GM04504 (cell line): ENCODE data around the gene SLC6A6.
A peak's percentile ranks its signal among the peaks of the same experiment; 100 is the strongest.

ENCODE experiments used
- DNase-seq: peaks from one replicate; pipeline ENCODE4 v3.0.0-alpha.2; 2012; ENCODE audit warnings: low read depth

The SLC6A6 gene

DNA sequence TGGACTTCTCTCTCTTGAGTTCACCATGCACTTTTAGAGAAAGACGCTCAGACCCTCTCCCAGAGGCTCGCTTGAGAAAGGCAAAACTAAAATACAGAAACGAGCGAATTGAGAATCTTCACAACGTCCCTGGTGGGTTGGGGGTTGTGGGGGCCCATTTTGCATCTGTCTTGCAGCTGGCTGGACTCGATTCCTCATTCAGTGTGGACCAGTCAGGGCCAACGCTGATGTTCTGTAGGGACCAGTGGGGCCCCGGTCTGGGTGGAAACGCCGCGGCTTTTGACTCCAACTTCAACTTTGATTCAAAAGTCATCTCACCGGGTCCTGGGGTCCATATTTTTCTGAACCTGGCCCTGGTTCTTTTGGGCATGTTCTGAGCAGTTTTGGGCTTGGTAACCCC is 68.1 kb downstream of the SLC6A6 start:
- DNase-seq, result no peak

- no peak for DNase-seq
These were observed 68.6 kb downstream of the SLC6A6 start for GRCh38 chr3:14471016-14471415.

- DNase-seq, result no peak
These were observed 69.3 kb downstream of the SLC6A6 start for GRCh38 chr3:14471690-14472089.

- peak; percentile 77 for DNase-seq
These were observed 70.3 kb downstream of the SLC6A6 start for GRCh38 chr3:14472471-14473351.

DNA sequence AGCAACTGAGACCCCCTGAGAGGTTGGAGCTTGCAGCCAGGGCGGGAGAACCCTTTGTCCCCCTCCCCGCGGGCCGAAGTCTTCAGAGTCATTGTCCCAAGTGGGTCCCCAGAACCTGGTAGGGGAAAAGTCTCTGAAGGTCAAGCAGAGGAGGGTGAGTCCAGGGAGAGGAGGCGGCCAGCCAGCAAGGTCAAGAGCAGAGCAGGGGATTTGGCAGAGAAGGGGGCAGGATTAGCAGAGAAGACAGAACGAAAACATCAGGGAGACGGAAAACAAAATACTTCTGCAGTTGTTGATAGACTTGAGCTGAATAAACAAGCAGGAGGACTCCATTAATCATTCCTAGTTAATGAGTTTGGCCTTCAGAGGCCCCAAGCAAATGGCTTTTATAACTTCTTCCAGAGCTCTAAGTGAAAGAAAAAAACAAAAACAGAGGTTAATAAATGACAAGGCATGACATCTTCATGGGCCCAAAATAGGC is 71.0 kb downstream of the SLC6A6 start:
- DNase-seq, result no peak

DNA sequence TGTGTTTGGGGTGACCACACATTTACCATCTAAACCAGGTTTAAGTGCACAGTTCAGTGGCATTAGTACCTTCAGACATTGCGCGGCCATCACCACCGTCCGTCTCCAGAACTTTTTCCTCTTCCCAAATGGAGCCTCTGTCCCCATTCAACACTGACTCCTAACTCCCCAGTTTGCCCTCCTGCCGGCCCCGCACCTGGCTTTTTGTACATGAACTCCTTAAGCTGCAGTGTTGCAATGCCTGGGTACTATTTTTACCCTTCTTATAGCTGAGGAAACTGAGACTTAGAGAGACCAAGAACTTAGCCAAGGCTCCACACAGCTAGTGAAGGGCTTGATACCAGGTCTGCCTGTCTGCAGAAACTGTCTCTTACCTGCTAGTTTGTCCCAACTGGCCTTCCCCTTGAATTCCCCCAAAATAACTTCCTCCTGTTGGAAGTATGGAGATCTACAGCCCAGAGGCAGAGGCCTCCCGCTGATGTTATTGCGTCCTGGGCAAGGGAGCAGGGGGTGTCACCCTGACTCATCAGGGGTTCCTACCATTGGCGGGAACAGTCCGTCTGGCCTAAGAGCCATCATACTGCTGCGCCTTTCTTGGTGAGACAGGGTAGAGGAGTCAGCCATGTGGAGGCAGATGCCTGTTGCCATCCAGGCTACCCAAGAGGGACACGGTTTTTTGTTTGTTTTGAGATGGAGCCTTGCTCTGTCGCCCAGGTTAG is 72.1 kb downstream of the SLC6A6 start:
- DNase-seq, result no peak

GRCh38 chr3:14475621-14476020 is 73.2 kb downstream of the SLC6A6 start:
- no peak for DNase-seq

GRCh38 chr3:14476583-14477265 is 74.3 kb downstream of the SLC6A6 start:
- no peak for DNase-seq

GRCh38 chr3:14477311-14477935 is 75.0 kb downstream of the SLC6A6 start:
- no peak for DNase-seq

- DNase-seq, result no peak
These were observed 76.6 kb downstream of the SLC6A6 start for GRCh38 chr3:14478956-14479550.

DNA sequence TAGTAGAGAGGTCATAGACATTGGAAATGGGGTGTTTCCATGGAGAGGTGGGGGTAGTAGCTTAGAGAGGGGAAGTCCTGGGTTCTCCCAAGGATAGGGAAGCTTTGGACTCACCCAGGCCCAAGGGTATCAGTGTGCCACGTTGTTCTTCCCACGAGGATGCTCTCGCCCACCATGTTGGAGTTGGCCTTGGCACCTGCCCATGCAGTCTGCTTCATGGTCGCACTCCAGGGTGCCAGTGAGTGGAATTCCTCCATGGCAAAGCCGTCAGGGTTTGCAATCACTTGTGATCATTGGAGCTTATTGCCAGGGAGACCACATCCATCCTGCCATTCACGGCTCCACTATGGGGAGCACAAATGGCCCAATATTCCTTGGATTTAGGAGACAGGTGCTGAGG is 77.2 kb downstream of the SLC6A6 start:
- no peak for DNase-seq

- DNase-seq, result no peak
These were observed 78.0 kb downstream of the SLC6A6 start for GRCh38 chr3:14480207-14481017.

DNA sequence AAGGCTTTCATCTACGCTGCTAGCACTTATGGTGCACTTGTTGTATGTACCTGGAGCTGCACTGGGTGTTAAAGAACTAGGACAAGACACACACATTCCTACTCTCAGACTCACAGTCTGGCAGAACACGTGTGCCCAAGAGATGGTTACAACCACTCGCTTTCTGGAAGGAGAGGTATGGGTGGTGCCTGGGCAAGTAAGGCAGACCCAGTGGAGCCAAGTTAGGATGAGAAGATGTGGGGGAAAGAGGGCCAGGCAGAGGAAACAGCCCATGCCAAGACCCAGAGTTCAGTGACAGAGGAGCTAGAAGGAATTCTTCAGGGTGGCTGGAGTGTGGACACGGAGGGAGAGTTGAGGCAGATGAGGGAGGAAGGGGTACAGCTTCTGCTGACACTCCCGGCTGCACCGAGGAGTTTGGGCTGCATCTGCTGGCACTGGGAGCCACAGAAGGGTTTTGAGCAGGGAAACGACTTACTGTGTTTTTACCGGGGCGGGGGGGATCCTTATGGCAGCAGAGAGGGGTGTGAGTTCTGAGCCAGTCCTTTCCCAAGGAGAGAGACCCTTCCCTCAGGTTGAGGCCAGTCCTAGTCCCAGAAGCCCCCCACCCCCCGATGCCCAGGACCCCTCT is 78.7 kb downstream of the SLC6A6 start:
- DNase-seq, result no peak

- no peak for DNase-seq
These were observed 79.2 kb downstream of the SLC6A6 start for GRCh38 chr3:14481646-14482036.

DNA sequence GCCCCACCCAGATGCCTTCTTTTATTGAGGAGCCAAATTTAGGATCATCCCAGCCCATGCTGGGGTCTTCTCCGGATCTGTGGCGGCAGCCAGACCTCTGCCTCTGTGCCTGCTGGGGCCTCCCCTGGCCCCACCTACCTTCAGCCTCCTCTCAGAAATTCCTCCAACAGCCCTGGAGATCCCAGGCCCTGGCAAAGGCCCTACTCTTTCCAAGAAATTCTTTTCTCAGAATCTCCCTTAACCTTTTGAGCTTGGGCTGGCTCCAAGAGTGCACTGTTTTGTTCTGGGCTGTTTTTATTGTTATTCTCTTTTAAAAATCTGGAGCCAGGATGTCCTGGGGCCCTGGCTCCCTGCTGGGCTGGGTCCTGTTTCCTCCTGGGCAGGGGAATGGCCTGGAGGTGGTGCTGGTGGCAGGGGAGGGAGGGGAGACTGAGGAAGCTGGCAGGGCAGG is 79.9 kb downstream of the SLC6A6 start:
- DNase-seq, result no peak

- no peak for DNase-seq
These were observed 80.9 kb downstream of the SLC6A6 start for GRCh38 chr3:14483286-14483685.

DNA sequence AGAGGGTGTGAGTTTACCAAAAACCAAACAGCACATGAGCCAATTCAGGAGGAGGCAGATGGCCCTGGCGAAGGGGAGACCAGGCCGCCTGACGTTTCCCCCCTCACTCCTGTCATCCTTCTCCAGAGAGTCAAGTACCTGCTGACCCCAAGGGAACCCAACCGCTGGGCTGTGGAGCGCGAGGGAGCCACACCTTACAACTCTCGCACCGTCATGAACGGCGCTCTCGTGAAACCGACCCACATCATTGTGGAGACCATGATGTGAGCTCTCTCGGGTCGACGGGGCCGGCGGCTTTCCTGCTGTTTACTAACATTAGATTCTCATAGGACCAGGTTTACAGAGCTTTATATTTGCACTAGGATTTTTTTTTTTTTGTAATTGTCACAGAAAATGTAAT is 82.3 kb downstream of the SLC6A6 start:
- DNase-seq, result no peak

- no peak for DNase-seq
These were observed 83.6 kb downstream of the SLC6A6 start for GRCh38 chr3:14485981-14486380.

DNA sequence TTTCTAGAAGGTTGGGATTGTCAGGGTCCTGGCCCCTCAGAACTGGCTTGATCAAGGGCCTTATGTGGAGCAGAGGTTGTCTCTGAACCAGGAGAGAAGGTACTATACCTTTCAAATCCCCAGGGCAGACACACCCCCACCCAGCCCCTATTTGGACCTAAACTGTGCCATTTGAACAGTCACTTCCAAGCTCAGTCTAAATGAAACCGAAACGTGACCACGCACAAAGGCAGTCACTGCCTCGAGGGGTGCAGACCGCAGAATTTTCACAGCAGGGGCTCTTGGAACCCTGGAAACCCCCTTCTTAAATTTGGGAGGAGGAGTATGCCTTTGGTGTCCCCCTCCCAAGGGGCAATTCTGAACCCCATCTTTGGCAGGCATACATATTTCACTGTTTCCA is 84.1 kb downstream of the SLC6A6 start:
- no peak for DNase-seq

DNA sequence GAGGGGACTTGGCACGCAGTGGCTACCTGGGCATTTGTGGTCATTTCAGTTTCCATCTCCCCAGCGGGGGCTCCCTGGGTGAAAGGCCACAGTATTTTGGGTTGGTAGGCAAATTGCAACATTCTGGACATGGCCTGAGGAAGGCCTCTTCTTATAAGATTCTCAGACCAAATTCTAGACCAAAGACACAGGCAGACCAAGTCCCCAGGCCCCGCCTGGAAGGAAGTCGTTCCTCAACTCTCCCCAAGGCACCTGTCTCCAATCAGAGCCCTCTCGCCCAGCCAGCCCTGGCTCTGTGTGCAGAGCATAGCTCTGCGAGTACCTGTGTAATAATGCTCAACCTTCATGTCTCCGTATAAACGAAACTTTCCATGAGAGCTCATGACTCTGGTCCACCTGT is 84.7 kb downstream of the SLC6A6 start:
- no peak for DNase-seq
